ENCODE measurements around the gene ETV7.
"Not testable (repeated sequence)": the region's sequence is repeated elsewhere in the genome, so short reads cannot be mapped to it uniquely, and the experiment has no call there.

ETV7 gene

GRCh38 chr6:36387440-36388303, at the start of gene ETV7:
Gene ETV7, minus strand, starts transcription at chr6:36387669. Its CDS starts 128 bp downstream, at chr6:36387541.
- no peak for DNase-seq

GRCh38 chr6:36436466-36436865, 49.0 kb upstream of the ETV7 start:
- DNase-seq: no peak

GRCh38 chr6:36432151-36432671, 44.7 kb upstream of the ETV7 start:
- DNase-seq: no peak

DNA sequence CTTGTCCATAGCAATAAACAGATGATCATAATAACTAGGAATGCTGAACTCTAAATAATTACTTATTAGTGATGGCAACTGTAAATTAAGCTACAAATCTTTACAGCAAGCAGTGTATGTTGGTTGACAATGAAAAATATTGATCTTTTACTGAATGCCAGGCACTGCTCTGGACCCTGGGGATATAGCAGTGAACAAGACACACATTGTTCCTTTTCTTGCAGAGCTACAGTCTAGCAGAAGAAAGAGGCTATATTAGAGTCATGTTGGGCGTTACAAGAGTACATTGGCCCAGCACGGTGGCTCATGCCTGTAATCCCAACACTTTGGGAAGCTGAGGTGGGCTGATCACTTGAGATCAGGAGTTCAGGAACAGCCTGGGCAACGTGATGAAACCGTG, 43.7 kb upstream of the ETV7 start:
- no peak for DNase-seq

DNA sequence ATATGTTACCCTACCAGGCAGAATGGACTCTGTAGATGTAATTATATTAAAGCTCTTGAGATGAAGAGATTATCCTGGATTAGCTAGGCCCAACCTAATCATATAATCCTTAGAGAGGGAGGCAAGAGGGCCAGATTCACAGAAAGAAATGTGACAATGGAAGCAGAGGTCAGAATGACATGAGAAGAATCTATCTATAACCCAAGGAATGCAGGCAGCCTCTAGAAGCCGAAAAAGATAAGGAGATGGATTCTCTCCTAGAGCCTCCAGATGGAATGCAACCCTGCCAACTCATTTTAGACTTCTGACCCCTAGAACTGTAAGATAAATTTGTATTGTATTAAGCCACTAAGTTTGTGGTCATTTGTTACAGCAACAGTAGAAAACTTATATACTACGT, 42.9 kb upstream of the ETV7 start:
- no peak for DNase-seq

DNA sequence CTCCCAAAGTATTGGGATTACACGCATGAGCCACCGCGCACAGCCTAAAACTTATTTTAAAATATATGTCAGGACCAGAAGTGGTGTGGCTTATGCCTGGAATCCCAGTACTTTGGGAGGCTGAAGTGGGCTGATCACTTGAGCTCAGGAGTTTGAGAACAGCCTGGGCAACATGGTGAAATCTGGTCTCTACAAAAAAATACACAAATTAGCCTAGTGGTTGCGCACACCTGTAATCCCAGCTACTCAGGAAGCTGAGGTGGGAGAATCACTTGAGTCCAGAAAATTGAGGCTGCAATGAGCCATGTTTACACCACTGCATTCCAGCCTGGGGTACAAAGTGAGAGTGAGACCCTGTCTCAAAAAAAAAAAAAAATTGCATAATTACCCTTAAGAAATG, 41.4 kb upstream of the ETV7 start:
- DNase-seq: no peak

DNA sequence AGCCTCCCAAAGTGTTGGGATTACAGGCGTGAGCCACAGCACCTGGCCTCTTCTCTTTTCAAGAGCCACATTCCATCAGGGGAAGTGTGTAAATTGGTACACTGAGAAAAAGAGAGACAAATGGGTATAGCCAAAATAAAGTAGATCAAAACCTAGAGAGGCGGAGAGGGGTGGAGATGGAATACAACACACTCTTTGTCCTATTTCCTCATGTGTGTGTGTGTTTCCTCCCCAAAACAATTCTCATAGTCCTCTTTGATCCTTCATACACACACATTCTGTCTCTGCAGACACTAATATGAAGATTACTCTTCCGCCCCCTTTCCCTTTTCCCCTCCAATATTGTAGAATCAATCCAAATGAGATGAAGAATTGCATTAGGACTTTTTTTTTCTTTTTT, 39.2 kb upstream of the ETV7 start:
- DNase-seq: no peak

GRCh38 chr6:36423101-36423824, 35.8 kb upstream of the ETV7 start:
- DNase-seq: peak; percentile 82

- DNase-seq: no peak
Observed at GRCh38 chr6:36422714-36423100, 35.2 kb upstream of the ETV7 start.

- DNase-seq: no peak
Observed at GRCh38 chr6:36419310-36419709, 31.8 kb upstream of the ETV7 start.

DNA sequence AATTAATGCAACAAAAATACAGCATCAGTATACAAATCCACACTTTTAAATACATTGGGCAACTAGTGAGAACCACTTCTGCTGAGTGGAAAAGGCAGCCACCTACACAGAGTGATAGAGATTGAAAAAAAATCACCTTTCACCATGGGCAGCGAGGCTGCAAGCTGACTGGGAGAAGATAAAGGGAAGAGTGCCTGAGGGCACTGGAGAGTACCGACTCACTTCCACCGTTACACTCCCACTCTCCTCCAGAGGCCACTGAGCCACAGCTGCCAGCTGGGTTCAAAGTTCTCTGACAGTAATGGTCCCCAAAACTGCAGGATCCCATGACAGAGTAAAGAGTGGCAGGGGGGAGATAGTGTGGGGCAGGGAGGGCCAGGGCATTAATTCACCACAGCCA, 31.1 kb upstream of the ETV7 start:
- DNase-seq: no peak

DNA sequence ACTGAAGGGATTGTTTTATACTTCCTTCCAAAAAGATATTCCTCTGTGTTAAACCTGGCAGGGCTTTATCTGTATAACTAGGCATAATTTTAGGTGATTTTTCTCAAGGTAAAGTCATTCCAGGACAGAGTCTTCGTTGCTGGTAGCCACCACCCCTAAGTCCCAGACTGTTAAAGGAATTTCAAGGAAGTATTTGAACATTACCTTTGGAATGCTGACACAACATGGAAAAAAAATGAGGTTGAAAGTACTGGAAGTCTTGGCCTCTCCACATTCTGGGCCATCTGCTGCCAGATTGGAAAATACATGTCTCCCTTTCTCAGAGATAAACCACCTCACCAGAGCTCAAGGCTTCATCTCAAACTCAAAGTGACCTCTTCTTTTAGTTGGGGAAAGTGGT, 27.0 kb upstream of the ETV7 start:
- no peak for DNase-seq

DNA sequence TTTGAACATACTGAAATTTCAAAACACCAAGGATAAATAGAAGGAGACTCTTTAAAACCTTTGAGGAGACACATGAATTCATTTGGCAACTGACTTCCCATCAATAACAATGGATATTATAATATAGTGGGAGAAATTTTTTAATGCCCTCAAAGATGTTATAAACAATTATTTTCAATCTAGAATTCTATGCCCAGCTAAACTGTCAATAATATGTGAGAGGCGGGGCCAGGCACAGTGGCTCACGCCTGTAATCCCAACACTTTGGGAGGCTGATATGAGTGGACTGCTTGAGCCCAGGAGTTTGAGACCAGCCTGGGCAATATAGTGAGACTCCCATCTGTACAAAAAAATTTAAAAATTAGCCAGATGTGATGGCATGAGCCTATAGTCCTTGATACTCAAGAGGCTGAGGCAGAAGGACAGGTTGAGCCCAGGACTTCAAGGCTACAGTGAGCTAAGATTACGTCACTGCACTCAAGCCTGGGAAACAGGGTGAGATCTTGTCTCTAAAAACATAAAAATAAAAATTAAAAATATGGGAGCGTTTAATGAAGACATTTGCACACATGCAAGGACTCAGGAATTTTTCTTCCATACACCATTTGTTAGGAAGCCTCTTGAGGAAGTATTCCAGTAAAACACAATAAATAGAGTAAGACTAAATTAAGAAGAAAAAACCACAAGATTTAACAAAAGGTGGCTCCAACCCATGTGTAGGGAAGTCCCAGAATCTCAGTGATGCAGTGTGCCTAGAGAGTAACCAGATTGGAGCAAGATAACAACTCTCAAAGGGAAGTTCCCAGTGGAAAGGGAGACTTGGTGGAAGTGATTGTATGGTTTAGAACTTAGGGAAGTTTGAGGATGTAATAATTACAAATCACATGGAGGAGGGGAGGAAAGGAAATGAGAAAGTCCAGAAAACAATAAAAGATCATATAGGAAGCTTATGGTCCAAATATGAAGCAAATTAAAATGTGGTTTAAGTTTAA, 26.3 kb upstream of the ETV7 start:
- DNase-seq: no peak

DNA sequence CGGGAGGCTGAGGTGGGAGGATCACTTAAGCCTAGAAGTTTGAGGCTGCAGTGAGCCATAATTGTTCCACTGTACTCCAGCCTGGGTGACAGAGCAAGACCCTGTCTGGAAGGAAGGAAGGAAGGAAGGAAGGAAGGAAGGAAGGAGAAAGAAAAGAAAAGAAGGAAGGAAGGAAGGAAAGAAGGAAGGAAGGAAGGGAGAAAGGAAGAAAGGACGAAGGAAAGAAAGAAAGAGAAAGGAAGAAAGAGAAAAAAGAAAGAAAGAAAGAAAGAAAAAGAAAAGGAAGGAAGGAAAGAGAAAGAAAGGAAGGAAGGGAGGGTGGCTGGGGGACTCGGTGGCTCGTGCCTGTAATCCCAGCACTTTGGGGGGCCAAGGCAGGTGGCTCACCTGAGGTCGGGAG, 22.2 kb upstream of the ETV7 start:
- DNase-seq: not testable (repeated sequence)

GRCh38 chr6:36404164-36404563, 16.7 kb upstream of the ETV7 start:
- DNase-seq: no peak

DNA sequence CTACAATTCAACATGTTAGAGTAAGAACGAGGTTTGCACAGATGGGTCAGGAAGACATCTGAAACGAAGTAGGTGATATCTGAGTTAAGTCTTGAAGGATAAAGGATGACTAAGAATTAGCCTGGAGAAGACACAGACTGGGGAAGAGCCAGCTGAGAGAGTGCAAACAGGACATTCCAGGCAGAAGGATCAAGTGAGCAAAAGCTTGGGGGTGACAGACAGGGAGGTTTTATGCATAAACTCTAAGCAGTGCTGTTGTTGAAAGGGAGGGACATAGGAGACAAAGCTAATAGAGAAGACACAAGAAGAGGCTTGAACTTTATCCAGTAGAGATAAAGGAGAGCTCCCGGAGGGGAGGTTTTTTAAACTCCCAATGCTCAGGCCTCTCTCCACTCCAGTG, 15.0 kb upstream of the ETV7 start:
- no peak for DNase-seq

GRCh38 chr6:36399970-36400369, 12.5 kb upstream of the ETV7 start:
- no peak for DNase-seq

DNA sequence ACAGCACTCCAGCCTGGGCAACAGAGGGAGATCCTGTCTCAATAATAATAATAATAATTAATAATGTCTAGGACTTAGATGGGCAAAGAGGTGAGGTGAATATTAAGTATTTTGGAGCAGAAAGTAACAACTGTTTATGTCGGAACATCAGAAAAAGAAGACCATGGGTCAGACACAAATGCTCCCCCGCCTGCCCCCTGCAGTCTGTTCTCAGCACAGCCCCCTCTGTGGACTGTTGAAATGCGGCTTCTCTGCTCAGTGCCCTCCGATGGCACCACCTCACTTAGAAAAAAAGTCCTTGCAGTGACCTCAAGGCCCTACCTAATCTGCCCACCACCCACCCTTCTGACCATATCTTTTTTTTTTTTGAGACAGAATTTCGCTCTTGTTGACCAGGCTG, 5.2 kb upstream of the ETV7 start:
- DNase-seq: no peak

DNA sequence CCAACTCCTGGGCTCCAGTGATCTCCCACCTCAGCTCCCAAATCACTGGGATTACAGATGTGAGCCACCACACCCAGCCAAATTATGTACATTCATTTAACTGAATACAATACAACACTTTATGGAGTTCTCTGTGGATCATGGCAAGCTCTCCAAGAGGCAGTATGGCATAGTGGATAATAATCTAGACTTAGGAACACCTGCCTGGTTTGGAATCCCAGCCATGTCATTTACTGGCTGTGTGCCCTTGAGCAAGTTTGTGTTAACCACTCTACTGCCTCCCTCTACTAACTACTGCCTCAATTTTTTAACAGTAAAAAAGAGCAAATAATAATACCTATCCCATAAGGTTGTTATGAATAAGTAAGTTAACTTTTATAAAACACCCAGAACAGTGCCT, 1.9 kb upstream of the ETV7 start:
- no peak for DNase-seq

DNA sequence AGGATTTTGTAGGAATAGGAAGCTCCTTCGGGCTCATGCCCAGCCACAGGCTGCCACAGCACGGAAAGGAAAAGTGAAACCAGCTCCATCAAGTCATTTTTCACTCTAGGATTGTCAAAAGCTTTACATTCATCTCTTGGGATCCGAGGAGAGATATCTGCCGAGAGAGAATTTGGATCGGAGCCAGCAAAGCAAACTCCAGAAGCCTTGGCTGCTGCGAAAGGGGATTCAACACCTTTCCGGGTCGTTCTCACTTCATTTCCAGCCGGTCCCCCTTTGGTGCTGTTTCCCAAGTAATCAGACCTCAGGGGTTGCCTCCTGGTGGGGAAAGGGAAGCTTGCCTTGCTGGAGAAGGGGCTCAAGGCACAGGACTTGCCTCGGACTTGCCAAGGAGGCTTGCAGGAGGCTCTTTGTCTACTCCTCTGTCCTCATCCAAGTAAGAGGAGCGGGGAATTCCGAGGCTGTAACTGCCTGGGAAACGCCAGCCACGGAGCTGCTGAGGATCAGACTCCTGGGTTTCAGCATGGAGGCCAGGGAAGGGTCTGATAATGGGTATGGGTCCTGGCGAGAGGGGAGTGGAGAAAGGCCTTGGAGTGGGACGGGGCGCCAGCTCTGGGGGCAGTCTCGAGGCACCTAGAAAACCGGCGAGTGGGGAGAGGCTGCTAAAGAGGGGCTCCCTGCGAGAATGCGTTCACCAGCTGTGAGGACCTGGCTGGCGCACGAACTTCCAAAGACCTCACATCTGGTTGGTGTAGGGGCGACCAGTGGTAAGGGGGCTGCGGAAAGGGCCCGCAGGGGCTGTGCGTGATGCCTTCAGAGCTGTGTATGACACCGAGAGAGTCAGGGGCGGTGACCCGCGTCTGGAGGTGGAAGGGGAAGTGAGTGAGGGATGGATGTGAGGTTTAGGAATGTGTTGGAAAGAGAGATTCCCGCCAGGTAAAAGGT, 702 bp downstream of the ETV7 start:
- DNase-seq: no peak

DNA sequence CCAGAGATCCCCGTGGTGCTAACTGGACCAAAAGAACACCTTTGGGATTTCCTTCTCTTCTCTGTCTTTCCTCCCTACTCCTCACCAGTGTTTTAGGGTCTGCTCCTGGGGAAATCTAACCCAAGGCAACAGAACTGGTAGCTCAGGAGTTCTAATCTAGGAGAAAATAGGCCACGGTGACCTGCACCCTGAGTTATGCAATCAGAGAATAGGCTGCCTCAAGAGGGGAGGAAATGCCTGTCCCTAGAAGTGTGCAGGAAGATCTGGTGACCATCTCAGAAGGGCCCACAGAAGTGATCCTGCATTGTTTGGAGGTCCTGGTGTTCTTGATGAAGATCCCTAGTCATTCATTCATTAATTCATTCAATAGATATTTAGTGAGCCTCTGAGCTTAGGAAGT, 3.4 kb downstream of the ETV7 start:
- DNase-seq: no peak

DNA sequence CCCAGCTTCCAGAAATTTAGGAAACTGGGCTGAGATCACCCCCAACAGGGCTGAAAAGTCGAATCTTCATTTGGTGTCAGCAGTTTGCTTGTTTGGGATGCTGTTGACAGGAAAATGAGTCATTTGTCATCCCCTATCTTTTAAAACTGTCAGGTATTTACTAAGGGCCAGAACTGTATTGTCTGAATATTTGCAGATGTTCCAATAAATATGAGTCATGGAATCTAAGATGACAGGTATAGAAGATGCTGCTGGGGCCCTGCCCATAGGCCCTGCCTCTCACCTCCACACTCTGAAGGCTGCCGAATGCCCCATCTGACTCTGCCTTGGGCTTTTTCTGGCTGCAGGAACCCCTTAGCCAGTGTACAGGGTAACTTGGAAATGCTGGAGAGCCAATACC, 3.9 kb downstream of the ETV7 start:
- DNase-seq: no peak

All from NCI-H2081 treated with DMSO at 0.1 percent for 48 hours (cell line).